ENCODE data around the gene PGM1. TPM values are rescaled to one million over a fixed set of nuclear protein-coding genes. Genes with fewer than 3 reads are reported as not detected.

PGM1 gene
- total and polyA plus RNA-seq, 10 of the 15 experiments (the other 5 are each of a cell fraction or from before 2014, with no cell fraction given): 22.5 to 72.6 (median 50.8) TPM

GRCh38 chr1:63618011-63618410, 24.8 kb downstream of the PGM1 start:
- intact Hi-C loops (cut with micrococcal nuclease; ENCODE audit: unreplicated experiment): loop anchor here (5.0 kb wide), 1 partner anchor 299 kb away; no protein-coding TSS in a partner anchor
- peaks cover 0 to 8% of the 10 kb centered on the region in 2 experiments; a peak in 1 of 4 replicates for H3K36me3 ChIP-seq (ENCODE audit: control insufficient read depth in 2 of 2, insufficient read depth in 2 of 2, low read length in 1 of 2)
- no peak overlapping the region for H3K9ac ChIP-seq (ENCODE audit: control insufficient read depth, insufficient read depth, low read length)
- no peak for TF ChIP-seq ATF3 (IDR thresholded peaks at IDR 0.05; ENCODE audit: borderline replicate concordance, extremely low read depth, low read depth, low read length)
- TF ChIP-seq PAX8 (IDR thresholded peaks at IDR 0.05): no peak
- TF ChIP-seq ATF2 (IDR thresholded peaks at IDR 0.05; ENCODE audit: low read length): no peak
- TF ChIP-seq SMAD5 (IDR thresholded peaks at IDR 0.05; ENCODE audit: low read depth): no peak
- TF ChIP-seq SUPT20H (IDR thresholded peaks at IDR 0.05; ENCODE audit: borderline replicate concordance, control insufficient read depth, low read depth, low read length): no peak
- no peak overlapping the region for H3K4me3 ChIP-seq
- POLR2A ChIA-PET: no interaction called here
- in situ Hi-C loops (cut with MboI): loop anchor here (5.0 to 10.0 kb wide), 2 partner anchors 297 to 624 kb away; no protein-coding TSS in a partner anchor
- ATAC-seq (no peak), FAIRE-seq (no peak), DNase-seq (ENCODE audit: low read depth, low spot score) (no peak)
- no peak overlapping the region for H3K27ac ChIP-seq (ENCODE audit: control insufficient read depth, insufficient read depth)
- no peak overlapping the region for H2AFZ ChIP-seq (ENCODE audit: control insufficient read depth, low read depth, low read length)
- no peaks in the 10 kb centered on the region; the same call in none of the 2 replicates for H3K79me2 ChIP-seq (ENCODE audit: control insufficient read depth, insufficient read depth, low read length)
- RAD21 ChIA-PET (ENCODE audit: unreplicated experiment): no interaction called here
- H3K4me2 ChIP-seq (ENCODE audit: control insufficient read depth, insufficient read depth): no peak overlapping the region
- SMC1A ChIA-PET (ENCODE audit: uncharacterized antibody, unreplicated experiment): interaction anchor here (1.5 to 2.2 kb wide), 2 partner anchors 74 to 519 kb away, joined by 9 to 12 read pairs; no protein-coding TSS in a partner anchor
- H3K4me1 ChIP-seq (ENCODE audit: control insufficient read depth, insufficient read depth, low read length): peaks cover 5% of the 10 kb centered on the region; the same call in 1 of the 2 replicates
- H4K20me1 ChIP-seq (ENCODE audit: control insufficient read depth, insufficient read depth): no peaks in the 10 kb centered on the region
- CTCF ChIA-PET: interaction anchor here (1.5 to 1.6 kb wide), 2 partner anchors 28 to 60 kb away, joined by 3 to 7 read pairs; no protein-coding TSS in a partner anchor
- BruUV-seq (replicated peaks): no TSS peak
- no peaks in the 10 kb centered on the region; the same call in 2 of the 3 replicates for H3K9me3 ChIP-seq (replicated peaks; ENCODE audit: control insufficient read depth, insufficient read depth, low read length)
- H3K27me3 ChIP-seq (replicated peaks in 1 of 2; ENCODE audit: control insufficient read depth in 2 of 2, insufficient read depth in 2 of 2, low read length in 1 of 2): no peaks in the 10 kb centered on the region

Measured in GM12878 (cell line).